A204.1 (cell line): ENCODE measurements around the gene LRRIQ1.
"Not testable (repeated sequence)": the region's sequence is repeated elsewhere in the genome, so short reads cannot be mapped to it uniquely, and the experiment has no call there.

Source experiments
- FAIRE-seq: peaks from 2 replicates; lab custom pipeline; 2012; peaks lifted over from hg19 to GRCh38; lab: Jason Lieb, UNC

LRRIQ1 gene

GRCh38 chr12:85036234-85036707, at the start of gene LRRIQ1, which contains the start of gene TSPAN19:
TSS of gene LRRIQ1 (plus strand) at chr12:85036351. CDS start at chr12:85038177, 1,826 bp downstream.
TSS of gene TSPAN19 (minus strand) at chr12:85036277. CDS start at chr12:85029946, 6,331 bp downstream.
- FAIRE-seq, result no peak

GRCh38 chr12:84986586-84986985, 49.6 kb upstream of the LRRIQ1 start:
- no peak for FAIRE-seq

GRCh38 chr12:84994426-84994825, 41.7 kb upstream of the LRRIQ1 start:
- FAIRE-seq, result no peak

- no peak for FAIRE-seq
Observed at GRCh38 chr12:84995641-84996040, 40.5 kb upstream of the LRRIQ1 start.

GRCh38 chr12:84996759-84997158, 39.4 kb upstream of the LRRIQ1 start:
- FAIRE-seq, result no peak

- FAIRE-seq, result no peak
Observed at GRCh38 chr12:84998341-84998740, 37.8 kb upstream of the LRRIQ1 start.

GRCh38 chr12:85000729-85001128, 35.4 kb upstream of the LRRIQ1 start:
- FAIRE-seq, result no peak

- no peak for FAIRE-seq
Observed at GRCh38 chr12:85002778-85003296, 33.3 kb upstream of the LRRIQ1 start.

- FAIRE-seq, result no peak
Observed at GRCh38 chr12:85004204-85004603, 31.9 kb upstream of the LRRIQ1 start.

- FAIRE-seq, result not testable (repeated sequence)
Observed at GRCh38 chr12:85005047-85005446, 31.1 kb upstream of the LRRIQ1 start.

- no peak for FAIRE-seq
Observed at GRCh38 chr12:85005615-85006014, 30.5 kb upstream of the LRRIQ1 start.

GRCh38 chr12:85006206-85006605, 29.9 kb upstream of the LRRIQ1 start:
- FAIRE-seq, result no peak

GRCh38 chr12:85007836-85008235, 28.3 kb upstream of the LRRIQ1 start:
- FAIRE-seq, result no peak

GRCh38 chr12:85016413-85016812, 19.7 kb upstream of the LRRIQ1 start:
- no peak for FAIRE-seq

- no peak for FAIRE-seq
Observed at GRCh38 chr12:85017133-85017532, 19.0 kb upstream of the LRRIQ1 start.

GRCh38 chr12:85017618-85018017, 18.5 kb upstream of the LRRIQ1 start:
- FAIRE-seq, result no peak

- FAIRE-seq, result no peak
Observed at GRCh38 chr12:85018098-85018497, 18.1 kb upstream of the LRRIQ1 start.

- FAIRE-seq, result peak; percentile 95
Observed at GRCh38 chr12:85029456-85029855, 6.7 kb upstream of the LRRIQ1 start.

GRCh38 chr12:85036733-85037132, 582 bp downstream of the LRRIQ1 start:
- peak; percentile 6 for FAIRE-seq

- no peak for FAIRE-seq
Observed at GRCh38 chr12:85041395-85041794, 5.2 kb downstream of the LRRIQ1 start.

- peak; percentile 80 for FAIRE-seq
Observed at GRCh38 chr12:85043829-85044228, 7.7 kb downstream of the LRRIQ1 start.

- FAIRE-seq, result peak; percentile 25
Observed at GRCh38 chr12:85057370-85057963, 21.3 kb downstream of the LRRIQ1 start.

GRCh38 chr12:85058339-85058738, 22.2 kb downstream of the LRRIQ1 start:
- FAIRE-seq, result no peak

GRCh38 chr12:85059594-85059993, 23.4 kb downstream of the LRRIQ1 start:
- FAIRE-seq, result no peak
